Nephron (organoid): Measurements from ENCODE around the gene GLRX.

Experiments used
- H3K27ac Mint-ChIP-seq, 3 experiments: 2 replicates each; pipeline ENCODE4 v1.8.0; 2020; ENCODE audit warnings: mixed read lengths in 3 of 3, mild to moderate bottlenecking in 2 of 3, moderate library complexity in 1 of 3
- H3K27me3 Mint-ChIP-seq: 2 replicates; pipeline ENCODE4 v1.8.0; 2021; ENCODE audit warnings: low read depth, mild to moderate bottlenecking, moderate library complexity, mixed read lengths
- H3K36me3 Mint-ChIP-seq: 2 replicates; pipeline ENCODE4 v1.8.0; 2020; ENCODE audit warnings: low read depth, mixed read lengths
- H3K4me1 Mint-ChIP-seq: 2 replicates; pipeline ENCODE4 v1.8.0; 2020; ENCODE audit warnings: mixed read lengths
- H3K4me3 Mint-ChIP-seq, 3 experiments: 2 replicates each; pipeline ENCODE4 v1.8.0; 2020; ENCODE audit warnings: mild to moderate bottlenecking in 3 of 3, mixed read lengths in 3 of 3, moderate library complexity in 2 of 3
- H3K9me3 Mint-ChIP-seq: 2 replicates; pipeline ENCODE4 v1.8.0; 2020; ENCODE audit warnings: mixed read lengths
- CTCF ChIP-seq, 3 experiments: fragments of 200-600 bp; sonication (generic); IDR thresholded peaks; one replicate each; pipeline ENCODE4 v1.5.0; 2021; ENCODE audit warnings: antibody characterized with exemption in 3 of 3; ENCODE audit not compliant: unreplicated experiment in 3 of 3

Gene GLRX

GRCh38 chr5:95804736-95805539 is 17.6 kb downstream of the GLRX start:
- Mint-ChIP-seq H3K4me1 (peaks cover 25% of the 10 kb centered on the region), H3K27me3 (no peaks in the 10 kb centered on the region), H3K9me3 (peaks cover 3% of the 10 kb centered on the region), H3K27ac (peak overlapping the region in 1 of 3 experiments; percentile 93), H3K36me3 (peaks cover 29% of the 10 kb centered on the region), H3K4me3 (no peak overlapping the region)
- TF ChIP-seq CTCF (IDR thresholded peaks at IDR 0.05; ENCODE audit: unreplicated experiment in 3 of 3): no peak

GRCh38 chr5:95803271-95804148 is 19.0 kb downstream of the GLRX start:
- Mint-ChIP-seq H3K36me3 (peaks cover 29% of the 10 kb centered on the region), H3K27ac (peak overlapping the region; percentile 56 to 93 (median 71)), H3K4me1 (peaks cover 11% of the 10 kb centered on the region), H3K9me3 (peaks cover 3% of the 10 kb centered on the region), H3K4me3 (no peak overlapping the region), H3K27me3 (no peaks in the 10 kb centered on the region)
- TF ChIP-seq CTCF (IDR thresholded peaks at IDR 0.05; ENCODE audit: unreplicated experiment in 3 of 3): no peak

GRCh38 chr5:95801961-95802360 is 20.6 kb downstream of the GLRX start:
- Mint-ChIP-seq H3K36me3 (peaks cover 35% of the 10 kb centered on the region), H3K9me3 (peaks cover 3% of the 10 kb centered on the region), H3K27ac (peak overlapping the region; percentile 30 to 93 (median 52)), H3K4me3 (no peak overlapping the region), H3K4me1 (peaks cover 5% of the 10 kb centered on the region), H3K27me3 (no peaks in the 10 kb centered on the region)
- no peak for TF ChIP-seq CTCF (IDR thresholded peaks at IDR 0.05; ENCODE audit: unreplicated experiment in 3 of 3)

GRCh38 chr5:95801532-95801931 is 21.0 kb downstream of the GLRX start:
- Mint-ChIP-seq H3K4me1 (peaks cover 5% of the 10 kb centered on the region), H3K36me3 (peaks cover 37% of the 10 kb centered on the region), H3K27ac (peak overlapping the region; percentile 41 to 93 (median 52)), H3K9me3 (peaks cover 3% of the 10 kb centered on the region), H3K27me3 (no peaks in the 10 kb centered on the region), H3K4me3 (no peak overlapping the region)
- TF ChIP-seq CTCF (IDR thresholded peaks at IDR 0.05; ENCODE audit: unreplicated experiment in 3 of 3): no peak

- Mint-ChIP-seq H3K36me3 (peaks cover 39% of the 10 kb centered on the region), H3K27ac (peak overlapping the region in 1 of 3 experiments; percentile 52), H3K4me1 (peaks cover 5% of the 10 kb centered on the region), H3K9me3 (peaks cover 3% of the 10 kb centered on the region), H3K4me3 (no peak overlapping the region), H3K27me3 (no peaks in the 10 kb centered on the region)
- TF ChIP-seq CTCF (IDR thresholded peaks at IDR 0.05; ENCODE audit: unreplicated experiment in 3 of 3): no peak
Observed at GRCh38 chr5:95800553-95800952, 22.0 kb downstream of the GLRX start.
